AG04449 (cell line): Measurements from ENCODE around the gene UPK3B.
"Not testable (repeated sequence)": the region's sequence is repeated elsewhere in the genome, so short reads cannot be mapped to it uniquely, and the experiment has no call there.

Source experiments
- CTCF ChIA-PET: fragments of 350-600 bp; formaldehyde crosslinking; extraction: SDS; loops from one replicate; lab custom pipeline; 2021; ENCODE audit warnings: antibody characterized with exemption; lab: Yijun Ruan, JAX
- POLR2A ChIA-PET: fragments of 400-600, 350-600 bp; formaldehyde crosslinking; extraction: SDS; loops from one replicate; lab custom pipeline; 2020; ENCODE audit warnings: antibody characterized with exemption, inconsistent platforms; lab: Yijun Ruan, JAX
- DNase-seq: peaks from one replicate; pipeline ENCODE4 v3.0.0-alpha.2; 2010; ENCODE audit warnings: low read depth, low spot score
- H3K4me3 ChIP-seq: 2 replicates; pipeline ENCODE4 v1.5.1; 2011; ENCODE audit warnings: low read depth, mild to moderate bottlenecking, control low read depth, low read length

The UPK3B gene

DNA sequence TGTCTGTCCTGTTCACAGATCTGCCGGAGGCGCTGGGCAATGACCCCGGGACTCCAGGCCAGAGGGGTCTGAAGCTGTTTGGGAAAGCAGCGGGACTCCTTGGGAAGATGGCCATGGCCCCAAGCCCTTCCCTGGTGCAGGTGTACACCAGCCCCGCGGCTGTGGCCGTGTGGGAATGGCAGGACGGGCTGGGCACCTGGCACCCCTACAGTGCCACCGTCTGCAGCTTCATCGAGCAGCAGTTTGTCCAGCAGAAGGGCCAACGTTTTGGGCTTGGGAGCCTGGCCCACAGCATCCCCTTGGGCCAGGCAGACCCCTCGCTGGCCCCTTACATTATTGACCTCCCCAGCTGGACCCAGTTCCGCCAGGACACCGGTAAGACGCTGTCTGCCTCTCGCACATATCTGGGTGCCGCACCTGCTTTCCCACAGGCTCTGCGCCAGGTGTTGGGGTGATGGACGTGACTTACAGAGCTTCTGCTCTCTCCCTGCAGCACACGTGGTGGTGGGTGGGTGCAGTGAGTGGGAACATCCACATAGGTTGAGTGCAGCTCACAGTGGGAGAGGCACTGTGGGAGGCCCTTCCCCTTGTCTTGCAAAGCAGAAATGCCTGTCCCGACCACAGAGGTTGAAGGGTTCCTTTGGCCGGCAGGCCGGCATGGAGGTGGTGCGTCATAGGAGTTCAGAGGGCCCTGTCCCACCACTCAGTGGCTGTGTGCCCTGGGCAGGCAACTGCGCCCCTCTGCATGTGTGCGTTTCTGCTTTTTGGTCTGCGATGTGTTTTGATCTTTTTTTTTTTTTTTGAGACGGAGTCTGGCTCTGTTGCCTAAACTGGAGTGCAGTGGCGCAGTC, 29.7 kb upstream of the UPK3B start:
- POLR2A ChIA-PET = not testable (repeated sequence)

DNA sequence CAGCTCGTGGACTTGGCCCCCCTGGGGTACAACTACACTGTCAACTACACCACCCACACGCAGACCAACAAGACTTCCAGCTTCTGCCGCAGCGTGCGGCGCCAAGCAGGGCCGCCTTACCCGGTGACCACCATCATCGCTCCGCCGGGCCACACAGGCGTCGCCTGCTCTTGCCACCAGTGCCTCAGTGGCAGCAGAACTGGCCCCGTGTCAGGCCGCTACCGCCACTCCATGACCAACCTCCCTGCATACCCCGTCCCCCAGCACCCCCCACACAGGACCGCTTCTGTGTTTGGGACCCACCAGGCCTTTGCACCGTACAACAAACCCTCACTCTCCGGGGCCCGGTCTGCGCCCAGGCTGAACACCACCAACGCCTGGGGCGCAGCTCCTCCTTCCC, 27.7 kb upstream of the UPK3B start:
- DNase-seq, H3K4me3 ChIP-seq, CTCF ChIA-PET, POLR2A ChIA-PET: not testable (repeated sequence)

More for the DNA sequence above, 29.7 kb upstream of the UPK3B start:
- DNase-seq, H3K4me3 ChIP-seq, CTCF ChIA-PET: not testable (repeated sequence)

GRCh38 chr7:76483081-76483480, 27.3 kb upstream of the UPK3B start:
- H3K4me3 ChIP-seq, CTCF ChIA-PET, POLR2A ChIA-PET, DNase-seq: not testable (repeated sequence)

- H3K4me3 ChIP-seq, DNase-seq, CTCF ChIA-PET, POLR2A ChIA-PET: not testable (repeated sequence)
These were observed 25.9 kb upstream of the UPK3B start for GRCh38 chr7:76484456-76484855.

- DNase-seq, POLR2A ChIA-PET, CTCF ChIA-PET, H3K4me3 ChIP-seq: not testable (repeated sequence)
These were observed 24.3 kb upstream of the UPK3B start for GRCh38 chr7:76485822-76486610.

DNA sequence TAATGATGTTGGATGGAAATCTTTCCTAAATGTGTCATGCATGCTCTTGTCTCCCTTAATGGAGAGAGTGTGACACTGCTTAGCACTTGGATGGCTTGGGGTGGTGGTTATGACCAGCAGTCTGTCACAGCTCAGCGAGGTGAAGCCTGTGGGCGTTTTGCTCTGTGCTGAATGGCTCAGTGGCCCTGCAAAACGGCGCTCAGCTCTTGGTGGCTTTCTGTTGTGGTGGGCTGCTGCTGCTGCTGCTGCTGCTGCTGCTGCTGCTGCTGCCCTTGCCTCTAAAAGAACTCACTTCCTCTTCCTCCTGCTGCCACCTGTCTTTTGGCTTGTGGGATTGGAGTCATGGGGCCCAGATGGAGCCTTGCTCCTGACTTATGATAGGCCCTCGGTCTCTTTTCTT, 23.7 kb upstream of the UPK3B start:
- DNase-seq, H3K4me3 ChIP-seq, POLR2A ChIA-PET, CTCF ChIA-PET: not testable (repeated sequence)

DNA sequence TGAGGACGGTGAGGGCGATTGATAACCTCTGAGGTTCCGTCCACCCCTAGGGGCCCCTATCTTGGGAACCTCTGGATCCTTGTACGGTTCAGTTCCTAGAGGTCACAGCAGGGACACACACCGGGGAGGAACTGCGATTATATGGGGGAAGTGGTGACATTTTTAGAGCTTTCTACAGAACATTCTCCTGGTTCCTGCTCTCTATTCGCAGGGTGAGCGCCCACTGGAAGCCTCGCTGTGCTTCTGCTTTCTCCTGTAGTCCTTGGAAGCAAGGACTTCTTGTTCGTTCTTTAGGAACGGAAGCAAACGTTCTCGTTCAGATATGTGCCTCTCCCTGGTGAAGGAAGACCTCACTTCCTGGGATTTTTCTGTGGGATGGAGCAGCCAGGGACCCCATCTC, 22.4 kb upstream of the UPK3B start:
- CTCF ChIA-PET, POLR2A ChIA-PET, H3K4me3 ChIP-seq, DNase-seq: not testable (repeated sequence)

DNA sequence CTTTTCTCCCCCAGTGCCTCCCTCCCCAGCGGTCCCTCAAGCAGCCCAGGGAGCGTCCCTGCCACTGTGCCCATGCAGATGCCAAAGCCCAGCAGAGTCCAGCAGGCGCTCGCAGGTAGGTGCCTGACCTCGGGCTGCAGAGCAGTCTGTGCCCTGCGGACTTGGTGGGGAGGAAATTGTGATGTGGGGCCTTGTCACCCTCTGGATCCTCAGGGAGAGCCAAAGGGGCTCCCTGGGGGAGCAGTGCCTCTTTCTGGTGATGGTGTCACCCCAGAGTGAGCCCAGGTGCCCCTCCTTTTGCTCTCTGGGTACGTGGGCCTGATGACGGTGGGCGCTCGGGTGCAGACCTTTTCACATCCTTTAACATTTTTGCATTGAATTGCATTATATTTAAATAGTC, 18.2 kb upstream of the UPK3B start:
- DNase-seq, H3K4me3 ChIP-seq, POLR2A ChIA-PET, CTCF ChIA-PET: not testable (repeated sequence)

- DNase-seq, CTCF ChIA-PET, H3K4me3 ChIP-seq: not testable (repeated sequence)
- POLR2A ChIA-PET = interaction anchor here (0.6 kb wide), 1 partner anchor 838 kb away, joined by 3 read pairs; no protein-coding TSS in a partner anchor
These were observed 14.6 kb upstream of the UPK3B start for GRCh38 chr7:76495717-76496116.

- CTCF ChIA-PET, POLR2A ChIA-PET, H3K4me3 ChIP-seq, DNase-seq: not testable (repeated sequence)
These were observed 12.3 kb upstream of the UPK3B start for GRCh38 chr7:76497918-76498582.

- CTCF ChIA-PET, DNase-seq, H3K4me3 ChIP-seq, POLR2A ChIA-PET: not testable (repeated sequence)
These were observed 11.7 kb upstream of the UPK3B start for GRCh38 chr7:76498583-76499200.

DNA sequence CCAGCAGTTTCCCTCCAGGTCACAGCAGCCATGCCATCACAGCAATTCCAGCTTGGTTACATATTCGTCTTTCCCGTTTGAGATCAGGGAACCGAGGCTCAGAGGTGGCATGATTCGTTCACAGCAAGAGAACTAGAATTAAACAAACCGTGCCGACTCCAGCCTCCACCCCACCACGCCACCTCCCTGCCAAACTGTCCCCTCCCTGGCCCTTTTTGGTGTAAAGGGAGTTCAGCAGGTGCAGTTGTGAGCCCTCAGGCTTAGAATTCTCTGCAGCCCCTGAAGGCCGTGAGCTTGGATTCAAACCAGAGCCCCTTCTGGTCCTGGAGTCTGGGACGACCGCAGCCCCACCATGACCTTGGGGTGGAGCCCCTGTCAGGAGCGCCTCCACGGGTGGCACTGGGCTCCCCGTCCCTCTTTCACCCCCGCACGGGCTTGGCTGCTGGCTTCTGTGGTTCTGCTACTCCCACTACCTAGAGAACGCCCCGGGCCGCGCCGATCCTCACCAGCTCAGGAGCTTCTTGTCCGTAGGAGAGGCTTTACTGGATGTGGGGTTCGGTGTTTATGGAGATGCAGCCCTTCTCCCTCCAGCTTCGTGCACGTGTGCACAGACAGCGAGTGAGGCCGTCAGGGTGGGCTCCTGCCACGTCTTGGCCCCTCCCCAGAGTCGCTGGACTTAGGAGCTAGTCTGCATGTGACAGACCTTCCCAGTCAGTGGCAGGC, 11.0 kb upstream of the UPK3B start:
- POLR2A ChIA-PET, DNase-seq, CTCF ChIA-PET, H3K4me3 ChIP-seq: not testable (repeated sequence)

DNA sequence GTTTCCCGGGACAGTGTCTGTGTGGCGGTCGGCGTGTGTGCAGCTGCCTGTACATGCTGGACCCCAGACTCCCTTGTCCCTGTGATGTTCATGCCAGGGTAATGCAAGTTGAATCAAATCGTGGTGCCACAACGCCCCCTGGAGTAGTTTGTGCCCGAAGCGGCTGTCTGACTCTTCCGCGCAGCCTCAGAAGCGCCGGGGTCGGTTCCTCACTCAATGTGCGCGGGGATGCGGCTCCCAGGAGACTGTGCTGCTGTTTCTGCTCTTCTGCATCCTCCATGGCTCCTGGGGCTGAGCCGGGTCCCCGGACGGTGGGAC, 10.5 kb upstream of the UPK3B start:
- H3K4me3 ChIP-seq, POLR2A ChIA-PET, CTCF ChIA-PET, DNase-seq: not testable (repeated sequence)

GRCh38 chr7:76502224-76502623, 8.1 kb upstream of the UPK3B start:
- H3K4me3 ChIP-seq, POLR2A ChIA-PET, CTCF ChIA-PET, DNase-seq: not testable (repeated sequence)

- POLR2A ChIA-PET, DNase-seq, H3K4me3 ChIP-seq, CTCF ChIA-PET: not testable (repeated sequence)
These were observed 7.5 kb upstream of the UPK3B start for GRCh38 chr7:76502836-76503235.
